ENCODE results near the gene RNF169.

DNA sequence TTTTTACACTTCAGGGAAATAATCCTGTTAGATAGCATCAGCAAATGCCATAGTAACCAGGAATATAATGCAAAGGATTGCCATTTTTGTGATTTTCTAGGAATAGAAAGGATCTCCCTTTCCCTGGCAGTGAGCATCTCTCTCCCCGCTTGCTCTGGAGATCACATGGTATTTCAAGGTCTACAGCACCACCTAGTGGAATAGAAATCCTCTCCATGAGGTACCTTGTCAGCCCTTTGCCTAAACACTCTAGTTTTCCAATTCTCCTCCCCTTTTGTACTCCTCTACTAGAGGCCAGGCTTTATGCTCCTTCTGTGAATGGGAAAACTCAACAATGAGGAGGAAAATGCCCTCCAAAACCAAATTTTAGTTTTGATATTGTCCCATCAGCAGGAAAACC is 121.8 kb downstream of the RNF169 start:
- no peak for TF ChIP-seq POLR2A (IDR thresholded peaks at IDR 0.05)
- TF ChIP-seq, protein P1, sequence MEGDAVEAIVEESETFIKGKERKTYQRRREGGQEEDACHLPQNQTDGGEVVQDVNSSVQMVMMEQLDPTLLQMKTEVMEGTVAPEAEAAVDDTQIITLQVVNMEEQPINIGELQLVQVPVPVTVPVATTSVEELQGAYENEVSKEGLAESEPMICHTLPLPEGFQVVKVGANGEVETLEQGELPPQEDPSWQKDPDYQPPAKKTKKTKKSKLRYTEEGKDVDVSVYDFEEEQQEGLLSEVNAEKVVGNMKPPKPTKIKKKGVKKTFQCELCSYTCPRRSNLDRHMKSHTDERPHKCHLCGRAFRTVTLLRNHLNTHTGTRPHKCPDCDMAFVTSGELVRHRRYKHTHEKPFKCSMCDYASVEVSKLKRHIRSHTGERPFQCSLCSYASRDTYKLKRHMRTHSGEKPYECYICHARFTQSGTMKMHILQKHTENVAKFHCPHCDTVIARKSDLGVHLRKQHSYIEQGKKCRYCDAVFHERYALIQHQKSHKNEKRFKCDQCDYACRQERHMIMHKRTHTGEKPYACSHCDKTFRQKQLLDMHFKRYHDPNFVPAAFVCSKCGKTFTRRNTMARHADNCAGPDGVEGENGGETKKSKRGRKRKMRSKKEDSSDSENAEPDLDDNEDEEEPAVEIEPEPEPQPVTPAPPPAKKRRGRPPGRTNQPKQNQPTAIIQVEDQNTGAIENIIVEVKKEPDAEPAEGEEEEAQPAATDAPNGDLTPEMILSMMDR (IDR thresholded peaks at IDR 0.05): no peak
